HG03135 (cell line): Measurements from ENCODE around the gene PLCG2.
A peak's percentile ranks its signal among the peaks of the same experiment; 100 is the strongest.

ENCODE experiments used
- ATAC-seq: cut with Tn5 transposase; IDR thresholded peaks from one replicate; pipeline ENCODE4 v1.9.1; 2021; ENCODE audit warnings: mild to moderate bottlenecking, moderate library complexity; ENCODE audit not compliant: unreplicated experiment

Gene PLCG2

GRCh38 chr16:81841722-81842121 is 62.6 kb downstream of the PLCG2 start:
- no peak for ATAC-seq

- no peak for ATAC-seq
Measured at GRCh38 chr16:81842564-81843242, 63.6 kb downstream of the PLCG2 start.

GRCh38 chr16:81843243-81843582 is 64.1 kb downstream of the PLCG2 start:
- no peak for ATAC-seq

GRCh38 chr16:81843683-81844082 is 64.6 kb downstream of the PLCG2 start:
- no peak for ATAC-seq

- ATAC-seq, result no peak
Measured at GRCh38 chr16:81846105-81846504, 67.0 kb downstream of the PLCG2 start.

GRCh38 chr16:81848306-81848853 is 69.3 kb downstream of the PLCG2 start:
- no peak for ATAC-seq

GRCh38 chr16:81850197-81850944 is 71.3 kb downstream of the PLCG2 start:
- ATAC-seq, result no peak

GRCh38 chr16:81852347-81852746 is 73.3 kb downstream of the PLCG2 start:
- no peak for ATAC-seq

GRCh38 chr16:81855552-81856153 is 76.6 kb downstream of the PLCG2 start:
- ATAC-seq, result no peak

- no peak for ATAC-seq
Measured at GRCh38 chr16:81860287-81861266, 81.5 kb downstream of the PLCG2 start.

- no peak for ATAC-seq
Measured at GRCh38 chr16:81861503-81861902, 82.4 kb downstream of the PLCG2 start.

- ATAC-seq, result no peak
Measured at GRCh38 chr16:81861915-81862314, 82.8 kb downstream of the PLCG2 start.

- ATAC-seq, result peak; percentile 68
Measured at GRCh38 chr16:81863630-81864352, 84.7 kb downstream of the PLCG2 start.

GRCh38 chr16:81864646-81865382 is 85.7 kb downstream of the PLCG2 start:
- no peak for ATAC-seq

GRCh38 chr16:81866820-81867440 is 87.8 kb downstream of the PLCG2 start:
- ATAC-seq, result no peak

GRCh38 chr16:81868057-81868748 is 89.1 kb downstream of the PLCG2 start:
- ATAC-seq, result no peak

GRCh38 chr16:81869326-81869725 is 90.2 kb downstream of the PLCG2 start:
- ATAC-seq, result no peak

- no peak for ATAC-seq
Measured at GRCh38 chr16:81873206-81873605, 94.1 kb downstream of the PLCG2 start.
